GM19023 (cell line): ENCODE measurements around the gene GOPC.

Experiments
- ATAC-seq: cut with Tn5 transposase; IDR thresholded peaks from one replicate; pipeline ENCODE4 v1.9.1; 2021; ENCODE audit warnings: mild to moderate bottlenecking, moderate library complexity; ENCODE audit not compliant: unreplicated experiment

GOPC gene

GRCh38 chr6:117550078-117550600, 52.2 kb downstream of the GOPC start:
- no peak for ATAC-seq

GRCh38 chr6:117549611-117550010, 52.7 kb downstream of the GOPC start:
- no peak for ATAC-seq

- no peak for ATAC-seq
Observed at GRCh38 chr6:117548797-117549301, 53.5 kb downstream of the GOPC start.

GRCh38 chr6:117547688-117548621, 54.4 kb downstream of the GOPC start:
- peak; percentile 72 for ATAC-seq

GRCh38 chr6:117546674-117547073, 55.6 kb downstream of the GOPC start:
- ATAC-seq = no peak

- ATAC-seq = no peak
Observed at GRCh38 chr6:117545161-117545595, 57.1 kb downstream of the GOPC start.

- ATAC-seq = no peak
Observed at GRCh38 chr6:117544716-117545115, 57.6 kb downstream of the GOPC start.

GRCh38 chr6:117542493-117542892, 59.8 kb downstream of the GOPC start:
- ATAC-seq = no peak

- no peak for ATAC-seq
Observed at GRCh38 chr6:117540670-117541069, 61.6 kb downstream of the GOPC start.

GRCh38 chr6:117538615-117539014, 63.7 kb downstream of the GOPC start:
- ATAC-seq = no peak

- no peak for ATAC-seq
Observed at GRCh38 chr6:117536317-117536716, 66.0 kb downstream of the GOPC start.

GRCh38 chr6:117534974-117535373, 67.3 kb downstream of the GOPC start:
- ATAC-seq = no peak

GRCh38 chr6:117533775-117534174, 68.5 kb downstream of the GOPC start:
- no peak for ATAC-seq

GRCh38 chr6:117531809-117532725, 70.2 kb downstream of the GOPC start:
- ATAC-seq = no peak

GRCh38 chr6:117531346-117531745, 71.0 kb downstream of the GOPC start:
- no peak for ATAC-seq

GRCh38 chr6:117530467-117531242, 71.7 kb downstream of the GOPC start:
- no peak for ATAC-seq

GRCh38 chr6:117525607-117526006, 76.7 kb downstream of the GOPC start:
- no peak for ATAC-seq

- no peak for ATAC-seq
Observed at GRCh38 chr6:117521791-117522502, 80.4 kb downstream of the GOPC start.

GRCh38 chr6:117520603-117521395, 81.5 kb downstream of the GOPC start:
- ATAC-seq = no peak
